BJ (cell line): ENCODE data around the gene ADAM33. TPM values are rescaled to one million over a fixed set of nuclear protein-coding genes. Genes with fewer than 3 reads are reported as not detected.

Experiments
- CTCF ChIA-PET: fragments of 350-600 bp; formaldehyde crosslinking; extraction: SDS; loops from one replicate; lab custom pipeline; 2021; ENCODE audit warnings: antibody characterized with exemption, inconsistent platforms; lab: Yijun Ruan, JAX
- POLR2A ChIA-PET: fragments of 300-600 bp; sonication (Branson Sonifier 250); formaldehyde crosslinking; extraction: SDS; loops from one replicate; lab custom pipeline; 2021; ENCODE audit warnings: antibody characterized with exemption; lab: Charles Lee
- DNase-seq: peaks from one replicate; pipeline ENCODE4 v3.0.0-alpha.2; 2011; ENCODE audit warnings: low read depth
- H3K27me3 ChIP-seq: 2 replicates; pipeline ENCODE4 v1.6.0; 2011; ENCODE audit warnings: low read length; ENCODE audit not compliant: control insufficient read depth, insufficient read depth
- H3K36me3 ChIP-seq: 2 replicates; pipeline ENCODE4 v1.5.1; 2011; ENCODE audit warnings: low read length; ENCODE audit not compliant: control insufficient read depth, insufficient read depth
- H3K4me3 ChIP-seq: 2 replicates; pipeline ENCODE4 v1.5.1; 2011; ENCODE audit warnings: low read depth, mild to moderate bottlenecking, control low read depth, low read length
- CTCF ChIP-seq: IDR thresholded peaks from 2 replicates; pipeline ENCODE4 v1.5.1; 2011; ENCODE audit warnings: low read depth, mild to moderate bottlenecking, control low read depth, inconsistent platforms, low read length, moderate library complexity; ENCODE audit not compliant: insufficient read depth
- polyA plus RNA-seq: library from polyadenylated mRNA; depleted of rRNA; stranded (reverse); fragments of >200 nt; gene quantifications from 2 replicates; pipeline ENCODE4 v1.2.3, GENCODE V29; 2011

ADAM33 gene
- polyA plus RNA-seq, 1 experiment = 82.6 TPM

GRCh38 chr20:3632311-3633004 is 49.4 kb downstream of the ADAM33 start:
- no peaks in the 10 kb centered on the region for H3K27me3 ChIP-seq
- ChIA-PET POLR2A (no interaction called here), CTCF (interaction anchor here (2.5 kb wide), 1 partner anchor 15 kb away, joined by 9 read pairs; no protein-coding TSS in a partner anchor)
- no peak overlapping the region for H3K4me3 ChIP-seq
- DNase-seq = no peak
- no peak for TF ChIP-seq CTCF
- H3K36me3 ChIP-seq = peaks cover 5% of the 10 kb centered on the region; the same call in 1 of the 2 replicates

- Histone ChIP-seq H3K4me3 (no peak overlapping the region), H3K36me3 (peaks cover 5% of the 10 kb centered on the region; the same call in 1 of the 2 replicates), H3K27me3 (no peaks in the 10 kb centered on the region)
- TF ChIP-seq CTCF = no peak
- DNase-seq = no peak
- CTCF ChIA-PET = no interaction called here
- POLR2A ChIA-PET = no interaction called here
Observed at GRCh38 chr20:3631534-3631933, 50.3 kb downstream of the ADAM33 start.

DNA sequence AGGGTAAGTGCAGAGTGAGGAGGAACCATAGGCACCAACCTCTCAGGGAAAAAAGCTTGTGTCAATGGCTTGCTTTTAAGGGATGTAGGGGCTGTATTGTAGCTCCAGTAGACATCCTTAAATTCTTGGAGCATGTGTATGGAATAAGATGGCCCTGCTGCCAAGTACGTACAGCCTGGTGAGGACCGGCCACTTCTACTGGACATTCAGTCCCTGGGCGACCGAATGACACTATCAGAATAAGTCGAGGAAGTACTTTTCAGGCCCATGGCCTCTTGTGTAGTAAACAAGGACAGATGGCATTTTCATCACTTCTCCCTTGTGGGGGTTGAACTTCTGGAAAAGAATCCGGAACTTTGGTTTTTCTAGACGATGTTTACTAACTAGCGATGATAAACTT is 51.4 kb downstream of the ADAM33 start:
- CTCF ChIA-PET = interaction anchor here (0.9 to 1.5 kb wide), 2 partner anchors 67 to 80 kb away, joined by 3 to 5 read pairs; no protein-coding TSS in a partner anchor
- no peak for TF ChIP-seq CTCF
- DNase-seq = no peak

GRCh38 chr20:3629893-3630292 is 51.9 kb downstream of the ADAM33 start:
- ChIA-PET POLR2A (no interaction called here), CTCF (interaction anchor here (0.9 to 1.5 kb wide), 2 partner anchors 67 to 81 kb away, joined by 3 to 5 read pairs; no protein-coding TSS in a partner anchor)
- H3K27me3 ChIP-seq = no peaks in the 10 kb centered on the region
- H3K36me3 ChIP-seq = peaks cover 5% of the 10 kb centered on the region; the same call in 1 of the 2 replicates
- DNase-seq = no peak
- TF ChIP-seq CTCF = no peak
- no peak overlapping the region for H3K4me3 ChIP-seq

More for the DNA sequence above, 51.4 kb downstream of the ADAM33 start:
- Histone ChIP-seq H3K4me3 (no peak overlapping the region), H3K36me3 (peaks cover 5% of the 10 kb centered on the region; the same call in 1 of the 2 replicates), H3K27me3 (no peaks in the 10 kb centered on the region)
- POLR2A ChIA-PET = no interaction called here

DNA sequence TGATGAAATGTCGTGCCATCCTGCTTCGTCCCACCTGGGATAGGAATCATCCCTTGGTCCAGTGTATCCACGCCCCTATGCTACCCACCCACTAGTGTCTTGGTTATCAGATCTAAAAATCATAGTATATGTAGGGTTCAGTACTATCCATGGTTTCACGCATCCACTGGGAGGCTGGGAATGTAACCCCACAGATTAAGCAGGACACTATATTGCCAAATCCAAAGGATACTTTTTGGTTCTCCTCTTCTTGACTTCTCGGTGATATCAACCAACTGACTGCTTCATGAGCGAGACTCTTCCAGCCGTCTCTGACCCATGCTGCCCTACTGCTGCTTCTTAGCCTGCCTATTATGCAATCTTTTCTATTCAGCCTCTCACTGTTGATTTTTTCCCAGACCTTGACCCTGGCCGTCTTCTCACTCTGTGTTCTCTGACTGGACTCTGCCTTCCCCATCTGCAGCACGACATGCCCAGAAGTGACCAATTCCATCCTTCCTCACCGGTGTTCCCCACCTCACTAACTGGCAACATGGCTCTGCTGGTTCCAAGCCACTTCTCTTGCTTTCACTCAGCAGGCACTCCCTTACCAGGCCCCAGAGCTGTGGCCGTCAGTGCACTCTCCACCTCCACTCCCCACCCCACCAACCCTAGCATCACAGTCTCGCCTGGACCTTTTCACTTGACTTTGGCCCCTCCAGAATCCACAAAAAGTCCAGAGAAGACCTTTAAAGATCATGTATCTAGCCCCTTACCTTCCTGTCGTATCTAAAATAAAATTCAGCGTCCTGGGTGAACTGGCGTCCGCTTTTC is 53.1 kb downstream of the ADAM33 start:
- Histone ChIP-seq H3K36me3 (peaks cover 5% of the 10 kb centered on the region; the same call in 1 of the 2 replicates), H3K4me3 (no peak overlapping the region), H3K27me3 (no peaks in the 10 kb centered on the region)
- CTCF ChIA-PET = no interaction called here
- no peak for DNase-seq
- POLR2A ChIA-PET = no interaction called here
- no peak for TF ChIP-seq CTCF
